Measurements from ENCODE around the gene ADARB1.

DNA sequence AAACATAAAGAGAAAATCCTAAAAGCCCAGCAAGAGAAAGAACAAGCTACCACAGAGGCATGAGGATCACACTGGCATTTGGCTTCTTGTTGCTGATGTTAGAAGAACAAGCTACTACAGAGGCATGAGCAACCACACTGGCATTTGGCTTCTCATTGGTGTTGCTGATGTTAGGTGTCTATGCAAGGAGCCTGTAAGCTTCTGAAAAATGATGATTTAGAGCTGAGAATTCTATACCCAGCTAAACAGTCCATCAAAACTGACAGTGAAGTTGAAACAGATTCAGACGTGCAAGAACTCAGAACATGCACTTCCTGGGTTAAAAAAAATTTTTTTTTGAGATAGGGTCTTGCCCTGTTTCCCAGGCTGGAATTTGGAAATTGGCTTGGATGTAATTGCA lies 37.8 kb upstream of the ADARB1 start:
- TF ChIP-seq, protein P1, sequence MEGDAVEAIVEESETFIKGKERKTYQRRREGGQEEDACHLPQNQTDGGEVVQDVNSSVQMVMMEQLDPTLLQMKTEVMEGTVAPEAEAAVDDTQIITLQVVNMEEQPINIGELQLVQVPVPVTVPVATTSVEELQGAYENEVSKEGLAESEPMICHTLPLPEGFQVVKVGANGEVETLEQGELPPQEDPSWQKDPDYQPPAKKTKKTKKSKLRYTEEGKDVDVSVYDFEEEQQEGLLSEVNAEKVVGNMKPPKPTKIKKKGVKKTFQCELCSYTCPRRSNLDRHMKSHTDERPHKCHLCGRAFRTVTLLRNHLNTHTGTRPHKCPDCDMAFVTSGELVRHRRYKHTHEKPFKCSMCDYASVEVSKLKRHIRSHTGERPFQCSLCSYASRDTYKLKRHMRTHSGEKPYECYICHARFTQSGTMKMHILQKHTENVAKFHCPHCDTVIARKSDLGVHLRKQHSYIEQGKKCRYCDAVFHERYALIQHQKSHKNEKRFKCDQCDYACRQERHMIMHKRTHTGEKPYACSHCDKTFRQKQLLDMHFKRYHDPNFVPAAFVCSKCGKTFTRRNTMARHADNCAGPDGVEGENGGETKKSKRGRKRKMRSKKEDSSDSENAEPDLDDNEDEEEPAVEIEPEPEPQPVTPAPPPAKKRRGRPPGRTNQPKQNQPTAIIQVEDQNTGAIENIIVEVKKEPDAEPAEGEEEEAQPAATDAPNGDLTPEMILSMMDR (IDR thresholded peaks at IDR 0.05): no peak
- no peak for TF ChIP-seq EZH2 (IDR thresholded peaks at IDR 0.05)
- TF ChIP-seq EZH2phosphoT487 (IDR thresholded peaks at IDR 0.05): no peak
